Activated naive CD4-positive, alpha-beta T cell treated with anti-CD3 and anti-CD28 coated beads, Interleukin-2, amount 50 U/mL, for 16 hours (primary cell): Measurements from ENCODE around the gene GTPBP6.
"Not testable (repeated sequence)": the region's sequence is repeated elsewhere in the genome, so short reads cannot be mapped to it uniquely, and the experiment has no call there.

Source experiments
- DNase-seq: peaks from one replicate; pipeline ENCODE4 v3.0.0-alpha.2; 2020

The GTPBP6 gene

GRCh38 chrX:316351-317325, 2.0 kb downstream of the GTPBP6 start:
- no peak for DNase-seq

DNA sequence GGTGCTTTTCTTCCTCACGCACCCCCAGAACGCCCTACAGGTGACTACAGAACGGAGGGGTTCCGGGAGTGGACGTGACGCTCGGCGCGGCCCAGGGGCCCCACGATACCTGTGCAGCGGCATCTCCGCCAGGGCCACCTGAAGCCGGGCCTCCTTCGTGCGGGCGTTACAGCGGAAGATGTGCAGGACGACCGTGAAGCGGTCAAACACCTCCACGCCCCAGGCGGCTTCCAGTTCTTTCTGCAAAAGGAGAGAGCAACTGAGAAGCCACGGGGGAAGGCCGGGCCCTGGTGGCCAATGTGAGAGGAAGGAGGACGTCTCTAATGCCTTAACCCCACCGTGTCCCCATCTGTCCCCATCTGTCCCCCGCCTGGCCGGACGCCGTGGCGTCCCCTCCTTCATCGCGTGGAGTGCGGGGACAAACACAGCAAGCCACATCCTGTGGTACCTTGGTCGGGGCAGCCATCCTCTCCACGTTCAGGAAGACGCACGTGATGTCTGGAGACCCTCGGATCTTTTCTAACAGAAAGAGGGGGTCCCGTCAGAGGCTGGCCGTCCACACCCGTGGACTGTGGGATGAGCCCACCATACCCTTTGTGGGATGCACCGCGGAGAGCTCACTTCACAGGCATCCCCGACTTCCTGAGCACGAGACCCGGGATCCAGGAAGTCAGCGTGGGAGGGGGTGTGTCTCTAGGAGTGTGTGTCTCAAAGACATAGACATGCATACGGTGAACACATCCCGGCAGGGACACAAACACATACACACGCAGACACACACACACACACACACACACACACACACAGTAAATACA, 3.6 kb downstream of the GTPBP6 start:
- no peak for DNase-seq

- no peak for DNase-seq
Observed at GRCh38 chrX:314049-314448, 4.5 kb downstream of the GTPBP6 start.

GRCh38 chrX:313546-313945, 5.0 kb downstream of the GTPBP6 start:
- no peak for DNase-seq

DNA sequence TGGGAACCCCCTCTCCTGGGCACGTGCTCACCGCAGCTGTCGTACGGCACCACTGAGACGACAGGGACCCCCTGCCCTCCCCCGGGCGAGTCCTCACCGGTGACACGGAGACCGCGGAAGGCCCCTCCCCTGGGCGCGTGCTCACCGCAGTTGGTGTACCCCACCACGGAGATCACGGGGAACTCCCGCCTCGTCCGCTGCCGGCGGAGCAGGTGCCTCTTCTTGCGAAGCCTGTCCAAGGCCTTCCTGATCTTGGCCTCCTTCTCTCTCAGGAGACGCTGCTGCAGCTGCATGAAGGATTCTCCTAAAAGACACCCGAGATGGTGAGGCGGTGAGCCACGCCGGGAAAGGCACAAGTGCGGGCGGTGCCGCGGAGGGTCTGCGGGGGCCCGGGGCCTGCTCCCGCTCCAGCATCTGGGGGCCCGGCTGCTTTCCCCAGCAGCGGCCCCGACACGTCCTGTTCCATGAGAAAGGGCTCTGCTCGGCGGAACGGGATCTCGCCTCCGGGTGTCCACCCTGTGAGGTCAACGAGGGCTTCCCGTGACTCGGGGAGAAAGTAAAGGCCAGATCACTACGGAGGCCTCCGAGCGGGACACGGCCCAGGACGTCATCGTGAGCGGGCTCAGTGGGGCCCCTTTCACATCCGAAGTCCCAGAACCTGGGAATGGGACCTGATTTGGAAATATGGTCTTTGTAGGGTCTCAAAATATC, 5.8 kb downstream of the GTPBP6 start:
- no peak for DNase-seq

DNA sequence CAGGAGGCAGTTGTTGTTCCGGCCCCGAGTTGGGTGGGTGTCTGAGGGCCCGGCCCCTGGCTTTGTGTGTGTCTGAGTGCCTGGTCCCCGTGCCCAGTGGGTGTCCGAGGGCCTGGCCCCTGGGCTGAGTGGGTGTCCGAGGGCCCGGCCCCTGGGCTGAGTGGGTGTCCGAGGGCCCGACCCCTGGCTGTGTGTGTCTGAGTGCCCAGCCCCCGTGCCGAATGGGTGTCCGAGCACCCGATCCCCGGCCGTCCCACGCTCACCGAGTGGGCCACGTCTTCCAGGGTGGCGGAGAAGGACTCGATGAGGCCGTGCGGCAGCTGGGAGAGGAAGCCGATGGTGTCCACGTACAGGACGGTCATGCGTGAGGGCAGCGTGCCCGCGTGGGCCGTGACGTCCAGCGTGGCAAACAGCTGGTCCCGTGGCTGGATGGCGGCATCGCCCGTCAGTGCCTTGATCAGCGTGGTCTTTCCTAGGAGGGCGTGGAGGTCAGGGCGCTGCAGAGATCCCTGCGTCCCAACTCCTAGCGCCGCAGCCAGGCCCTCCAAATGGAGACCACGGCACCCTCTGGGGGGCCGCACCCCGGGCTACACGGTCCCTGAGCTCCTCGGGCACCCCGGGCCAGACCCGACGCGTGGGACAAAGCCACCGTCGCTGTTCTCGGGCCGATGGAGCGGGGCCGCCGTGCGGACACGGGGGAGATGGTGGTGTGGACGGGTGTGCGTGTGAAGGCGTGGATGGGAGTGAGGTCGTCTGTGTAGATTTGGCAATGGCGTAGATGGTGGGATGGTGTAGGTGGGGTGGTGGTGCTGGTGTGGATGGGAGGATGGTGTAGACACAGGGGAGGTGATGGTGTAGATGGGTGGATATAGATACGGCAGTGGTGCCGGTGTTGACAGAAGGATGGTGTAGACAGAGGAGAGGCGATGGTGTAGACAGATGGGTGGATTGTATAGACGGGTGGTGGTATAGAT, 7.2 kb downstream of the GTPBP6 start:
- no peak for DNase-seq

DNA sequence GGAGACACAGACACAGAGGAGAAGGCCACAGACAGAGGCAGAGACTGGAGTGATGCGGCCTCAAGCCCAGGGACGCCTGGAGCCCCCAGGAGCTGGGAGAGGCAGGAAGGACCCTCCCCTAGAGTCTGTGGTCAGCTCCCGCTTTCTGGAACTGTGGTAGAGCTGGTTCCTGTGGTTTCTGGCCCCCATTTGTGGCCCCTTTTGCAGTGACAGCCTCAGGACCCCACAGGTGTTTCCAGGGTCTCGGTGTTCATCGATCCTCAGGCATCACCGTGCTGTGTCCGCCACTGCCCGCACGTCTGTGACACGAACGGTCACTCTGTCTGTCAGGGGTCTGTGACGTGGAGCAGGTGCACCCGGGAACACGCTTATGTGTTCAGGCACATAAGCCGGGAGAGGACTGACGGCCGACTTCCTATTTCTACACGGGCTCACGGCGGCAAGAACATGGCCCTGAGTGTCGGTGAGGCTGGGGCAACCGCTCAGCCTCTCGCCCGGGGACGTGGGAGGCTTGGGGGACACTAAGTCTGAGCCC, 7.9 kb downstream of the GTPBP6 start:
- DNase-seq = no peak

DNA sequence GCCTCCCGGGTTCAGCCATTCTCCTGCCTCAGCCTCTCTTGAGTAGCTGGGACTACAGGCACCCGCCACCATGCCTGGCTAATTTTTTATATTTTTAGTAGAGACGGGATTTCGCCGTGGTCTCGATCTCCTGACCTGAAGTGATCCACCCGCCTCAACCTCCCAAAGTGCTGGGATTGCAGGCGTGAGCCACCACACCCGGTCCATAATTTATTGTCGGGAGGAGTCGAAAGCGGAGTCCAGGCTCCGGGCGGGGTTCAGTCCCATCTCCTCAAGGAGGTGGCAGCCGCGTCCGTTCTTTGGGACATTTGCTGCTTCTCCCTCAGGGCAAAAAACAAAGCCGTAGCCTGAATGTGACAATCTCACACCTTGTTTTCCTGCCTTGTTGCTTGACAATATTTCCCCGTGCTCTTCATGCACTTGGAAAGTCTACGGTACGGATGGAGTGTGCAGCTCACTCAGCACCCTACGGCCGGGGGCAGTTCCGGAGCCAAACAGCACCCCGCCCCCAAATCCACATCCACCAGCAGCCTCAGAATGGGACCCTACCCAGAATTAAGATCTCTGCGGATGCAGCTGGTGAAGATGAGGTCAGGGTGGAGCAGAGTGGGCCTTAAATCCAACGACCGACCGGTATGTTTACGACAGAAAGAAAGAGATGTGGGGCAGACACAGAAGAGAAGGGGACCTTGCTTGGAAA, 9.6 kb downstream of the GTPBP6 start:
- DNase-seq = no peak

GRCh38 chrX:307261-308111, 11.1 kb downstream of the GTPBP6 start:
- DNase-seq = no peak

- not testable (repeated sequence) for DNase-seq
Observed at GRCh38 chrX:306614-307251, 11.9 kb downstream of the GTPBP6 start.

DNA sequence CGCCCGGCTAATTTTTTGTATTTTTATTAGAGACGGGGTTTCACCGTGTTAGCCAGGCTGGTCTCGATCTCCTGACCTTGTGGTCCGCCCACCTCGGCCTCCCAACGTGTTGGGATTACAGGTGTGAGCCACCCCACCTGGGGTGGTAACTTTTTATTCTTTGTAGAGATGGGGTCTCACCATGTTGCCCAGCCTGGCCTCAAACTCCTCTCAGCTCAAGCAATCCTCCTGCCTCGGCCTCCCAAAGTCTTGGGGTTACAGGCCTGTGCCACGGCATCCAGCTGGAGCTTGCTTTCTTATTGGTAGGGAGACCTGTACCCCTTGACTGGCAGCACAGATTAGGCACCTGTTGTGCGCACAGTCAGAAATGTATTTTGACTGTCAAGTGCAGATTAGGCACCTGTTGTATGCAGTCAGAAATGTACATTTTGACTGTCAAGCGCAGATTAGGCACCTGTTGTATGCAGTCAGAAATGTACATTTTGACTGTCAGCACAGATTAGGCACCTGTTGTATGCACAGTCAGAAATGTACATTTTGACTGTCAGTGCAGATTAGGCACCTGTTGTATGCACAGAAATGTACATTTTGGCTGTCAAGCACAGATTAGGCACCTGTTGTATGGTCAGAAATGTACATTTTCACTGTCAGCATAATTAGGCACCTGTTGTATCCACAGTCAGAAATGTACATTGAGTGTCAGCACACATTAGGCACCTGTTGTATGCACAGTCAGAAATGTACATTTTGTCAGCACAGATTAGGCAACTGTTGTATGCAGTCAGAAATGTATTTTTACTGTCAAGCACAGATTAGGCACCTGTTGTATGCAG, 12.6 kb downstream of the GTPBP6 start:
- DNase-seq = not testable (repeated sequence)

DNA sequence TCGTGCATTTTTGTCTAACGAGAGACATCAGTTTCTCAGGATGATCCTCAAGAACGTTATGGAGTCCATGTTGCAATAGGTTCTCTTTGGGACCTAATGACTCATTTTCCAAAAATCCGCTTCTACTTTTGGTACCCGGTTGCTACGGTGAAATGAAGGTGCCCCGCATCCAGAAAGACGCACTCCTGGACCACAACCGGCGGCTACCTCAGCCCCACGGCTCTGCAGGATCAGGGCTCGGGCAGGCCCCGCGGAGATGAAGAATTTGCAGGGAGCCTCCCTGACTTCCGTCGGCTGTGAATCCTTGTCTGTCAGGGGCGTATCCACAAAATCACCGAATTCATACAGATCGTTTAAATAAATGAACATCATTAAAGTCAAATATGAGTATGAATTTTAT, 15.6 kb downstream of the GTPBP6 start:
- no peak for DNase-seq

- DNase-seq = no peak
Observed at GRCh38 chrX:300334-300733, 18.3 kb downstream of the GTPBP6 start.

DNA sequence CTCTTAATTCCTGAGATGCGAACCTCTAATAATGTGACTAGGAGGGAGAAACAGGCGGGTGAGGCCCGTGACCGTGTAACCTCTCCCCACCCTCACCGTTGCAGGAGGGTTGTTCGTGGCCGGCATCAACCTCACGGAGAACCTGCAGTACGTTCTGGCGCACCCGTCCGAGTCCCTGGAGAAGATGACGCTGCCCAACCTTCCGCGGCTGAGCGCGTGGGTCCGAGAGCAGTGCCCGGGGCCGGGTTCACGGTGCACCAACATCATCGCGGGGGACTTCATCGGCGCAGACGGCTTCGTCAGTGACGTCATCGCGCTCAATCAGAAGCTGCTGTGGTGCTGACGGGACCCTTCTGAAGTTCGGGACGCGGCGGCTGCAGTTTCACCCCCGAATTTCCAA, 19.6 kb downstream of the GTPBP6 start:
- no peak for DNase-seq

- no peak for DNase-seq
Observed at GRCh38 chrX:295136-295535, 23.5 kb downstream of the GTPBP6 start.

DNA sequence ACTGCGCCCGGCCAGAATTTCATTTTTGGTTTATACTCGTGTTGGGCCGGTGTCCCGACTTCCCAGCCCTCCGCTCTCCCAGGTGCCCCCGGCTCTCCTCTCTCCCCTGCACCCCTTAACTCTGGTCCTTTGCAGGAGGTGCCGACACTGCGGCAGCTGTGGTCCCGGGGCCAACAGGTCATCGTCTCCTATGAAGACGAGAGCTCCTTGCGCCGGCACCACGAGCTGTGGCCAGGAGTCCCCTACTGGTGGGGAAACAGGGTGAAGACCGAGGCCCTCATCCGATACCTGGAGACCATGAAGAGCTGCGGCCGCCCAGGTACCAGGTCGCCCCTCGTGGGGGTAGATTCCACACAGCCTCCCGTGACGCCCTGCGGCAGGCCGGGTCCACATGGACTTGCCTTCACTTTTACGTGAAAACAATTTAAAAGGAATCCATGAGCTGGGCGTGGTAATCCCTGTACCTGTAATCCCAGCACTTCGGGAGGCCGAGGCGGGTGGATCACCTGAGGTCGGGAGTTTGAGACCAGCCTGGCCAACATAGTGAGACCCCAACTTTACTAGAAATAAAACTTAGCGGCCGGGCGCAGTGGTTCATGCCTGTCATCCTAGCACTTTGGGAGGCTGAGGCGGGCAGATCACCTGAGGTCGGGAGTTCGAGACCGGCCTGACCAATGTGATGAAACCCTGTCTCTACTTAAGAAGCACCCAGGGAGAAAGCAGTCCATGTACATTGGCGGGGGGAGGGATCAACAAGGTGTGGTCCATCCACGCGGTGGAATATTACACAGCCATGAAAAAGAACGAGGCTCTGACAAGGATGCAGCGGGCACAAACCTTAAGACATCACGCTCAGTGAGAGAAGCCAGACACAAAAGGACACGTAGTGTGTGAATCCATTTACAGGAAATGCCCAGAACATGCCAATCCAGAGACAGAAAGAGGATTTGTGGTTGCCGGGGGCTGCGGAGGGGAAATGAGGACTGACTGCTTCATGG, 25.4 kb downstream of the GTPBP6 start:
- DNase-seq = peak; percentile 7

GRCh38 chrX:291411-291901, 27.1 kb downstream of the GTPBP6 start:
- DNase-seq = peak; percentile 4
